GM11168 (cell line): ENCODE measurements around the gene ABLIM2.

ENCODE experiments used
- in situ Hi-C: fragments of 300-500 bp; cut with MboI; formaldehyde crosslinking; loops from one replicate; pipeline ENCODE4 v1.12.0; 2022; ENCODE audit warnings: low sequenced_read_pairs; ENCODE audit not compliant: unreplicated experiment

Gene ABLIM2

GRCh38 chr4:8177552-8177951 lies 18.9 kb upstream of the ABLIM2 start:
- in situ Hi-C loops = no loop called here

- in situ Hi-C loops = no loop called here
Measured at GRCh38 chr4:8176547-8177399, 18.2 kb upstream of the ABLIM2 start.

GRCh38 chr4:8175686-8176085 lies 17.1 kb upstream of the ABLIM2 start:
- in situ Hi-C loops = no loop called here

- in situ Hi-C loops = no loop called here
Measured at GRCh38 chr4:8174970-8175369, 16.4 kb upstream of the ABLIM2 start.

GRCh38 chr4:8173492-8174242 lies 15.1 kb upstream of the ABLIM2 start:
- in situ Hi-C loops = no loop called here

- in situ Hi-C loops = no loop called here
Measured at GRCh38 chr4:8171984-8172924, 13.6 kb upstream of the ABLIM2 start.

- in situ Hi-C loops = no loop called here
Measured at GRCh38 chr4:8171266-8171665, 12.7 kb upstream of the ABLIM2 start.

GRCh38 chr4:8170341-8170740 lies 11.7 kb upstream of the ABLIM2 start:
- in situ Hi-C loops = no loop called here

GRCh38 chr4:8169763-8170162 lies 11.2 kb upstream of the ABLIM2 start:
- in situ Hi-C loops = no loop called here

- in situ Hi-C loops = no loop called here
Measured at GRCh38 chr4:8168832-8169598, 10.4 kb upstream of the ABLIM2 start.

- in situ Hi-C loops = no loop called here
Measured at GRCh38 chr4:8168232-8168631, 9.6 kb upstream of the ABLIM2 start.

GRCh38 chr4:8167815-8168214 lies 9.2 kb upstream of the ABLIM2 start:
- in situ Hi-C loops = no loop called here

- in situ Hi-C loops = no loop called here
Measured at GRCh38 chr4:8167291-8167690, 8.7 kb upstream of the ABLIM2 start.

GRCh38 chr4:8165374-8165896 lies 6.8 kb upstream of the ABLIM2 start:
- in situ Hi-C loops = no loop called here

- in situ Hi-C loops = no loop called here
Measured at GRCh38 chr4:8164687-8165086, 6.1 kb upstream of the ABLIM2 start.

GRCh38 chr4:8164194-8164565 lies 5.6 kb upstream of the ABLIM2 start:
- in situ Hi-C loops = no loop called here

- in situ Hi-C loops = no loop called here
Measured at GRCh38 chr4:8163436-8164193, 5.0 kb upstream of the ABLIM2 start.

GRCh38 chr4:8163026-8163425 lies 4.4 kb upstream of the ABLIM2 start:
- in situ Hi-C loops = no loop called here

GRCh38 chr4:8162625-8163024 lies 4.0 kb upstream of the ABLIM2 start:
- in situ Hi-C loops = no loop called here
